HG02943 (cell line): ENCODE data around the gene PTGIR.

ENCODE experiments used
- ATAC-seq: cut with Tn5 transposase; IDR thresholded peaks from one replicate; pipeline ENCODE4 v1.9.1; 2021; ENCODE audit warnings: mild to moderate bottlenecking, low read depth, moderate library complexity; ENCODE audit not compliant: unreplicated experiment

The PTGIR gene, protein sequence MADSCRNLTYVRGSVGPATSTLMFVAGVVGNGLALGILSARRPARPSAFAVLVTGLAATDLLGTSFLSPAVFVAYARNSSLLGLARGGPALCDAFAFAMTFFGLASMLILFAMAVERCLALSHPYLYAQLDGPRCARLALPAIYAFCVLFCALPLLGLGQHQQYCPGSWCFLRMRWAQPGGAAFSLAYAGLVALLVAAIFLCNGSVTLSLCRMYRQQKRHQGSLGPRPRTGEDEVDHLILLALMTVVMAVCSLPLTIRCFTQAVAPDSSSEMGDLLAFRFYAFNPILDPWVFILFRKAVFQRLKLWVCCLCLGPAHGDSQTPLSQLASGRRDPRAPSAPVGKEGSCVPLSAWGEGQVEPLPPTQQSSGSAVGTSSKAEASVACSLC

DNA sequence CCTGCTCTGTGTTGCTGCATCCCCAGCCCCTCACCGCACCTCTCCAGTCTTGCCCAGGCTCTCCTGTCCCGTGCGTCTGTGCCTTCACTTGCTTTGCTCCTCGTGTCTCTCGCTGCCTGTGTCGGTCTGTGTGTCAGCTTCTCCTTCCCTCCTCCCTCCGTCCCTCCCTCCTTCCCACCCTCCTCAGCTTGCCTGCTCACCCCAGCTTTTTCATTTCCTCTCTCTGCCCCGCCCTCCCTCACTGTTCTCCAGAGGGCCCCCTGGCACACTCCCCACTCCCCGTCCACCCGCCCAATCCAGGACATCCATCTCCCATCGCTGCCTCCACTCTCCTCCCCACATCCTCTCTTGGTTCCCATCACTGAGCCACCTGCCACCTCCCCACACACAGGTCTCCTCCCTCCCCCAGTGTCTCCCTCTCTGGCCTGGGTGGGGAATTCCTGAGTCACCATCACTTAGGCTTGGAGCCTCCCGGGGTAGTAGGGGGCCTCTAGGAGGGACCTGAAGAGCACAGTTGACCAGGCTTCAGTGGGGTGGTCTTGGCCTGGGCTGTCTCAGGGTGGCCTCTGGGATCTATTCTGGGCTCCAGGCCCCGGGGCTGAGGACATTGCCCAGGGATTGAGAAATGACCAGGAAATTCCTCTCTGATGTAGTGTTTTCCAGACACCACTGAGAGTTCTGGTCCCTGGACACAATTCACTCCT is at the start of gene PTGIR:
Gene PTGIR, minus strand, starts transcription at position 132 of the 704 bp plus-strand sequence. CDS start 864 bp downstream, outside the sequence.
- ATAC-seq, result no peak

DNA sequence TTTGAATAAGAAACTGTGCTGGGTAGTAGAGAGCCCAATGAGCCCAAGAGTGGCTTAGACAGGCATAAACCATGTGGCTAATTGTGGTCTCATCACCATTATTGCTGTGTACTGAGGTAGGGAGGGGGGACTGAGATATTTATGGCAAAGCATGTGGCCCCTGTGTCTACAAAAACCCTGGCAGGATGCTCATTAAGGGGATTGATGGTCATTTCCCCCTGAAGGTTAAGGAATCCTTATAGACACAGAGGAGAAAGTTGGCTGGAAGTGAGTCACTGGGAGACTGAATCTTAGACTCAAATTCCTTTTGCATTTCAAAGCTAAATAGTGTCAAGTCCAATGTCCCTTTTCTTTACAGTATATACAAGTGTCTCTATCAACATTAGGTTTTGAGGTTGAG is 45.9 kb upstream of the PTGIR start:
- no peak for ATAC-seq

DNA sequence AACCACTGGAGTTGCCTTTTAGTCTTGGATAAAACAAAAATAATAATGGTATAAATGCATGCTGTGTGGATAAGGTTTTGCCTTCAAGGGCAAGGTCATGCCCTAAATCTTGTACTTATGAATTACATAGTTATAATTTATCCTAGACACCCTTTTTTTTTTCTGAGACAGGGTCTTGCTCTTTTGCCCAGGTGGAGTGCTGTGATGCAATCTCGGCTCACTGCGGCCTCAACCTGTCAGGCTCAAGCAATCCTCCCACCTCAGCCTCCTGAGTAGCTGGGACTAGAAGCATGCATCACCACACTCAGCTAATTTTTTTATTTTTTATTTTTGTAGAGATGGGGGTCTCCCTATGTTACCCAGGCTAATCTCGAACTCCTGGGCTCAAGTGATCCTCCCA is 43.8 kb upstream of the PTGIR start:
- ATAC-seq, result no peak

DNA sequence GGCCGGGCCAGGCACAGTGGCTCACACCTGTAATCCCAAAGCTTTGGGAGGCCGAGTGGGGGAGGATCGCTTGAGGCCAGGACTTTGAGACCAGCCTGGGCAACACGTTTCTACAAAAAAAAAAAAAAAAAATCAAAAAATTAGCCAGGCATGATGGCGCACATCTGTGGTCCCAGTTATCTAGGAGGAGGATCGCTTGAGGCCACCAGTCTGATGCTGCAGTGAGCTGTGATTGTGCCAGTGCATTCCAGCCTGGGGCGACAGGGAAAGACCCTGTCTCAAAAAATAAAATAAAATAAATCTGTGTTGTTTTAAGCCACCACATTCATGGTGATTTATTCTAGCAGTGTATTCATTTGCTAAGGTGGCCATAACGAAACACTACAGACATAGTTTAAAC is 40.2 kb upstream of the PTGIR start:
- ATAC-seq, result no peak

DNA sequence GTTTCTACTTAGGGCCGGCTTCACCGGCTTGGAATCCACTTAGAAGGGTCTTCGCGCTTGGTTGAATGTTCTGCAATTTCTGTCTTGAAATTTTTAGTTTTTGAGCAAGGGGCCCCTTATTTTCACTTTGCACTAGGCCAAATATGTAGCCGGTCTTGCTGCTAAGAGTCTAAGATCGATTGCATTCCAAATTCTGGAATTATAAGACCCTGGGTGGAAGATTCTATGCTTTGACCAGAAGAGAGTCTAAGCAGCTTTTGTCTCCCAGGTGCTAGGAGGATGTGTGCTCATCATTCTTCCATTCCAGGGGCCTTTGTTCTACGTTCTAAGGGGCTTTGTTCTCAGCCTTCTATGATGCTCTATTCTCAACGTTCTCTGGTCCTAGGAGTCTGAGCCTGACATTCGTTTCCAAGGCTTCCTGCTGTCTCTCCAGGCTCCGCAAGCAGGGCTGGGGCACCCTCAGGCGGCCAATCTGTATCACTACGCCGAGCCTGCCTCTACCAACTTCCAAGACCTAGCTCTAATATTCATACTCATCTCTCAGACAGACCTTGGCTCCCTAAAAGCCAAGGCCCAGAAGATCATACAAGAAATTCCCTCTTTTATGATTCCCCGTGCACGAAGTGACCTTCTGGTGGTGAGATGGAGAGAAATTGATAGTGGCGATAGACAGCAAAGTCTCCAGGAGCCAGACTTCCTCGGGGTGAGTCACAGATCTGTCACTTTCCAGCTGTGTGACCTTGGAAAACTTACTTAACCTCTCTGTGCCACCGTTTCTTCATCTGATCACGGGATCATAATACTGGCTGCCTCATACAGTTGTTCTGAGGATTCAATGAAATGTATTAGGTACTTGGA is 37.1 kb upstream of the PTGIR start:
- ATAC-seq, result no peak

DNA sequence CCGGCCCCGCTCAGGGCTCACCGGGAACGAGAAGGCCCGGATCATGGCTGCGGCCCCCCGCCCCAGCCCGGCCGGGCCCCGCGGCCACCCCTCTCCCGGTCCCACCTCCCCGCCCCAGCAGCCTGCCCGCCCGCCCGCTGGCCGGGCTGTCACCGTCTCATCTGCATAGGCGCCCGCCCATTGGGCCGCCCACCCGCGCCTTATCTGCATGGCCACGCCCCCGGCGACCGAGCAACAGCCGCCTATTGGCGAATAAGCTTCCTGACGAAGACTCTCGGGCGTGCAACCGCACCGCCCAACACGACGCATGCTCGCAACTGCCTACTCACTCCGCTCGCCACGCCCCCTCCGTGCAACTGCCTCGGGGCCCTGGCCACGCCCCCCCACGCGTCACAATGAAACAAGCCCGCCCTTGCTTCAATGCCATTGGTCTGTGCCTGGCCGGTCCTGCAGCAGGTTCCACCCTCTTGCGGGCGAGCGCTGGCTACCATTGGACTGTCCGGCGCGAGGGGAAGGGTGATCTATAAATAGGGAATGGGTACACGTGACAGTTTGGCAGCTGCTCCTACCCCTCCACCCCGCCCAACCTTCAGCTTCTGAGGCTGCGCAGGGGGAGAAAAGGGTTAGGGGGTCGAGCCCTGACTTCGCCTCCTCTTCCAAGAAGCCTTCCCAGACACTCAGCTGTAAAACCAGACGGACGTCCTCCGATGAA is 36.3 kb upstream of the PTGIR start, which contains the start of gene DACT3:
Gene DACT3, minus strand, starts transcription at position 163 of the 712 bp plus-strand sequence. Its CDS starts 118 bp downstream, at position 45.
- ATAC-seq, result peak; percentile 91

DNA sequence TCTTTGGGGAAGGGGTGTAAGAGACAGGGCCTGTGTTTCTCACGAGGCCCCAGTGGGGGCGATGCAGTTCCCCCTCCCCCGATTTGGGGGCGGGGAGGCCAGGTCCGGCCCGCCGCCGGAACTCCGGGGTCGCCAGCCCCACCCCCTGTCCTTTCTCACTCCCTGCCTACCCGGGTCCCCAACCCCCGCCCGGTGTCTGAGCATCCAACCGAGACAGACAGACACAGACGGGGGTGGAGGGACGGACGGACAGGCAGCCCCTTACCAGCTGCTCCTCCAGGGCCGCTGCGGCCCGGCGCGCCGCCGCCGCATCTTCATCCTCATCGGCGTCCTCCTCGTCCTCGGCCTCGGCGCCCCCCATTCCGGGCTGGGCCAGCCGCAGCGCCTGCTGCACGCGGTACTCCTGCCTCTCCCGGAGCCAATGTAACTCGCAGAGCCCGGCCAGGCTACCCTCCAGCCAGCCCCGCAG is 35.7 kb upstream of the PTGIR start:
- no peak for ATAC-seq

DNA sequence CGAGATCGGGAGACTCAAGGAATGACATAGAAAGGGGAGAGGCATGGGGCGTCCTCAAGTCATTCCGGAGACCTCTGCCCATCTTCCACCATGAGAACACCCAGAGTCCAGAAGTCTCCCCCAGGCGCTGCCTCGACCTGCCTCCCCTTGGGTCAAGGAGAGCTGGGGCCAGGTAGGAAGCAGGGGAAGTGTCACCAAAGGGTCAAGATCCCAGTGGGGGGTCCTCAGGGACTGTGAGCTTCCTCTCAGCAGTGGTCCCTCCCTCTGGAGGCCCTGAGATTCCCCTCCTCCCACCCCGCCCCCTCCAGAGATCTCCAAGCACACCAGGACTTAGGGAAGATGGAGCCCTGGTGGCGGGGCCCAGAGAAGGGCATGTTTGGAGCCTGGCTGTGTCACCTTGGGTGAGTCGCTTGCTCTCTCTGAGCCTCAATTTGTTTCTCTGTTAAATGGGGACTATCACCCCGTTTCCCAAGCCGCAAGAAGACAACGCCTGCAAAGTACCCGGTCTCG is 35.2 kb upstream of the PTGIR start:
- no peak for ATAC-seq

DNA sequence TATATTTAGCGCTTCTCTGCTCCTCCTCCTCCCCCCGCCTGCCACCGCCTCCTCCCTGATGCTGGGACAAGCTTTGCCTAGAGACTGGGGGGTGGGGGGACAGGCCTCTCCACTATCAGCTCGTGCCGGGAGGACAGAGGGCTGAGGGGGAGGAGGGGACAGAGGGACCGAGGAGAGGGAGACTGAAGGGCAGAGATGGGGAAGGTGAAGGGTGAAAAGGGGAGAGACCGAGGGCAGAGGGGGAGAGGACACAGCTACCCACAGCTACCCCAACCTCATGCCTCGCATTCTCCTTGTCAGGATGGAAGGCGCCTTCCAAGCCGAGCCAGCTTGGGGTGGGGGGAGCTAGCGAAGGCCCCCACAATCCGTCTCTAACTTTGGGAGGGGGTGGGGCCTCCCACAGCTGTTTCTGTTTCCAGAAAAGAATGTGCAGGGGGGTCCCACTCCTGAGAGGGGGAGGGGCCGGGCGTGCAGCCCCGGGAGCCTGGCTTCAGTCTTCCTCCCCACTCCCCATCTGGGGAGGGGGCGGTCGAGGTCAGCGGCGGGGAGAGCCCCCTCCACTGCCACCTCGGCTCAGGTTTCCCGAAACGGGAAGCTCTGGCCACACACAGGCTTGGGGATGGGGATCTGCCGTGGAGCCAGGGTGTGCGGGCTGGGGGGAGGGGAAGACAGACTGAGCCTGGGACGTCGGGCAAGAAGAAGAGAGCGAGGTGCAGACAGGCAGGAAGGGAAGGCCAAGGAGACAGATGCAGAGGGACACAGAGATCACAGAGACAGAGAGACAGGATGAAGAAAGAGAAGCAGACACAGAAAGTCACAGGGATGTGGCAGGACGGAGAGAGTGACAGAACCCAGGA is 34.5 kb upstream of the PTGIR start:
- ATAC-seq, result no peak

DNA sequence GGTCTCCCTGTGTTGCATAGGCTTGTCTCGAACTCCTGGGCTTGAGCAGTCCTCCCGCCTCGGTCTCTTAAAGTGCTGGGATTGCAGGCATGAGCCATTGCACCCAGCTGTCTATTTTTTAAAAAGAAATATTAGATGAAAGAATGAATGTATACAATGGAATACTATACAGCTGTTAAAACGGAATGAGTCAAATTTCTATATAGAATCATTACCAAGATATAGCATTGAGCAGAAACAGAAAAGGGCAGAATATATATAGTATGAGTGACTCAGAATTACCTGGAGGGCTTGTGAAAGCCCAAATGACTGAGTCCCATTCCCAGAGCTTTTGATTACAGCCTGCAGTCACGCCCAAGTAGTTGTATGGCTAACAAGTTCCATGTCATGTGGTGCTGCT is 31.7 kb upstream of the PTGIR start:
- ATAC-seq, result no peak

DNA sequence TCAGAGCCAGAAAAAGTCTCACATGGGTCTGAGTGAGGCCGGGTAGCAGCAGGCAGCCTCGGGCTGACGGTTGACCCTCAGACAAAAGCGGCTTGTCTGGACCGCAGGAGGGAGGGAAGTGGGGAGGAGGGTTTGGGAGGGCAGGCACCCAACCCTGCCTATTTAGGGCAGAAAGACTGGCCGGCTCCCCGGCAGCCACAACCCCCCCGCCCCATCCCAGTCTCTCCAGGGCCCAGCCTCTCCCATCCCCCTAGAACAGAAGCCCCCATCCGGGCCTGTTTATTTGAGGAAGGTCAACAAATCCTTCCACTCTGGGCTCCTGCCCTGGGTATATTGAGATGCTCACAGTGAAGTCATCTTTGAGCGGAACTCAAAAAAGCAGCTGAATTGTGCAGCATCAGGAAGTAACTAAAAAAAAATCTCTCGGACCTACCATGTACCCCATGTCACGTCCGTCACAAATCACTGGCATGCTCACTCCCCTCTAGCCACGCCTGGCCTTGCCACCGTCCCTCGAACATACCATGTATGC is 29.8 kb upstream of the PTGIR start:
- ATAC-seq, result no peak

DNA sequence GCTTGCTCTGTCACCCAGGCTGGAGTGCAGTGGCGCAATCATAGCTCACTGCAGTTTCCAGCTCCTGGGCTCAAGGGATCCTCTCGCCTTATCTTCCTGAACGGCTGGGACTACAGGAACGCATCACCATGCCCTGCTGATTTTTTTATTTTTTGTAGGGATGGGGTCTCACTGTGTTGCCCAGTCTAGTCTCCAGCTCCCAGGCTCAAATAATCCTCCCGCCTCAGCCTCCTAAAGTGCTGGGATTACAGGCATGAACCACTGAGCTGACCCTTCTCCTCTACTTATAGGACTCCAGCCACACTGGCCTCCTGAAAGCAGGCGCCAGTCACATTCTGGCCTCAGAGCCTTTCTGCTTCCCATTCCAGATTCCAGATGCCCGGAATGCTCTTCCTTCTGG is 25.6 kb upstream of the PTGIR start:
- no peak for ATAC-seq

DNA sequence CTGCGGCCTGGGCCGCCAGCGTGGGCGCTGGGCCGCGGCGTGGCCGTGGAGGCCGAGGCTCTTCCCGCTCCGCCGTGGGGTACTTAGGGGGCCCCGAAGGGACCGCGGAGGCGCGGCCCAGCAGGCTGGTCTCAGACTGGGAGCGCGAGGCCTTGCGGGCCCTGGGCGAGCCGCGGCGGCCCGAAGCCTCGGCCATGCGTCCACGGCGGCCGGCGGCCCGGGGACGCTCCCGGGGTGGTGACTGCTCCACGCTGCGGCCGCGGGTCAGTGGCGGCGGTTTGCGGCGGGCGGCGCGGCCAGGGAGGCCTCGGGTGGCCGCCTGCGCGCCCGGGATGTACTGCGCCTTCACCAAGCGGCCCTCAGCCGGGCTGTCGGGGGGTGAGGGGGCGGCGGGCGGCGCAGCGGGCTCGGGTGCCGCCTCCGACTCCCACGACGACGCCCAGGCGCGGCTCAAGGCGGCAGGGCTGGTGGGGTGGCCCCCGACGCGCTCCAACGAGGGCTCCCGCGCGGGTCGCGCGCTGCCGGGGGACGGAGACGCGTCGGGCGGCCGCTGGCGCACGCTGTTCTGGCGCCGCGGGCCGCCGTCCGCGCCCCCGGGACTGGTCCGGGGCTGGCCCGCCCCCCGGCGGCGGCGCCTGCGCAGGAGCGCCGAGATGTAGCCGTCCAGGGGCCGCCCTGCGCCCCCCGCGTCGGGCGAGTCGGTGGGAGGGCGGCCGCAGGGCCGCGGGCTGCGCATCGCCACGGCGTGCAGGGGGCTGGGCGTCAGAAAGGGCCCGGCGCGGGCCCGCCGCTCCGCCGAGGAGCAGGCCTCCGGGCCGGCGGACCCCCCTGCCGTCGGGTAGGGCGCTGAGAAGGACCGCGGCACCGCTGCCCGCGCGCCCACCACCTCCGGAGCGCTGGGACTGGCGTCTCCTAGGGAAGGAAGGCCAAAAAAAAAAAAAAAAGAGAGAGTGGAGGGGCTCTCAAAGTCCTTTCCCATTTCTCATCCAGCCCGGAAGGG is 24.4 kb upstream of the PTGIR start:
- no peak for ATAC-seq

DNA sequence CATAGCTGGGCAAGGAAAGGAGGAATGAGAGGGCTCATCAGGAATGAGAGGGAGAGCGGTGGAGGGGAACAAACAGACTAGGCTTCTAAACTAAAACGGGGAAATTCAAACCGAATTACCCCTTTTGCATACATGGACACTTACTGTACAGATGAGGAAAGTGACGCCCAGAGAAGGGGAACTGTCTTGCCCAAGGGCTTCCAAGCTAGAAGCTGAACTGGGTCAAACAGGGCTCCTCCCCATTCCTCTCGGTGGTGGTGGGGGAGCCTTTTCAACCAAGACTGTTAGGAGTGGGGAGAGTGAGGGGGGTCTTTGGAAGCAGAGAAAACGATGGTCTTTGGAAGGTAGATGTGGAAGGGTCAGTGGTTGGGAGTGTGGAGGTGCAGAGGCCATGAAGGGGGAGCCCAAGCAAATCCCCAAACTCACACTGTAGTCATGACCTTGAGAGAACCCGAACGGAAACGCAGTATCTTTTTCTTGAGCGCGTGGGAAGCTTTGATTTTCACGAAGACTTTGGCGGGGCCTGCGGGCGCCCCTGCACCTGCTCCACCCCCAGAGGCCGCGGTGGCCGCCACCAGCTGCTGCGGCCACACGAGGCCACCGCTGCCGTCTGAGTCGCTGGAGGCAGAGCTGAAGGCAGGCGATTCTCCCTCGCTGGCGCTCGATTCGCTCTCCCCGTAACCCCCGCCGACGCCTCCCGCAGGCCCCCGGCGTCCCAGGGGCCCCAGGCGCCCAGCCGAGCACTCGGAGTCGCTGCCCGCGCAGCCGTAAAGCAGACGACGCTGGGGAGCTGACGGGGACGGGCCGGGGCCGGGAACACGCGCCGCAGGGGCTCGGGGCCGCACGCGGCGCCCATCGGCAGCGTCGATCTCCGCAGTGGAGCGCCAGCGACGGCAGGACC is 23.4 kb upstream of the PTGIR start:
- ATAC-seq, result no peak

DNA sequence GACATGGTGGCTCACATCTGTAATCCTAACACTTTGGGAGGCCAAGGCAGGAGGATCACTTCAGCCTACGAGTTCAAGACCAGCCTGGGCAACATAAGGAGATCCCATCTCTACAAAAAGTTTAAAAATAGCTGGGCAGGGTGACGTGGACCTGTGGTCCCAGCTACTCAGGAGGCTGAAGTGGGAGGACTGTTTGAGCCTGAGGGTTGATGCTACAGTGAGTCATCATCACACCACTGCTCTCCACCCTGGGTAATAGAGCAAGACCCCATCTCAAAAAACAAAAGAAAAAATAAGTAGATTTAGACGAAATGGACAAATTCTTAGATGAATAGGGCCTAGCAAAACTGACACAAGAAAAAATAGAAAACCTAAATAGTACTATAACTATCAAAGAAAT is 21.5 kb upstream of the PTGIR start:
- ATAC-seq, result no peak

DNA sequence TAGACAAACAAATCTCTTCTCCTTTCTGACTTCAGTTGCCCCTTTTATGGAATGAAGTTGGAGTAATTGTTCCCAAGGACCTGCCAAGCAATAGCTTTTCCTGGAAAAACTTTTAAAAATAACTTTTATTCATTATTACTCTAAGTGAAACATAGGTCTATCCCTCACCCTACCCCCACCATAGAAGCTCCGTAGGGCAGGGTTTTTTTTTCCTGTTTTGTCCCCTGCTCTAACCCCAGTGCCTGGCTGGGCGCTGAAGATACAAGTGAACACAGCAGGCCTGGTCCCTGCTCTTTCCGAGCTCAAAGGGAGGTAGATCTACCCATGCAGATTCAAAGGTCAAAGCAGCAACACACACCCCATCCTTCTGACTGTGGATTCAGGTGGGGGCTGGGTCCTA is 19.8 kb upstream of the PTGIR start:
- no peak for ATAC-seq

DNA sequence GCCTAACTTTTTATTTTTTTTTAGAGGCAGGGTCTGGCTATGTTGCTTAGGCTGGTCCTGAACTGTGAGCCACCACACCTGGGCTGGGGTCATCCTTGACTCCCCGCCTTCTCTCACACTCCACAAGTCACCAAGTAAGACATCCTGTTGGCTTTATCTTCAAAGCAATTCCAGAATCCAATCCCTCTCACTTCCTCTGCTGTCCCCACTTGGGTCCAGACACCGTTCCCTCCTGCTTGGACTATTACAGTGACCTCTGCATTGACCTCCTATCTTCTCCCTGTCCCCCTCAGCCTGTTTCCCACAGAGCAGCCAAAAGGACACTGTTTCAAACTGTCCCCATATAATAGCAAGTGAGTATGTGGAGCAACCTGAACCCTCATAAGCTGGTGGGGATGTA is 15.8 kb upstream of the PTGIR start:
- ATAC-seq, result no peak
